Measurements from ENCODE around the gene CHST11.

DNA sequence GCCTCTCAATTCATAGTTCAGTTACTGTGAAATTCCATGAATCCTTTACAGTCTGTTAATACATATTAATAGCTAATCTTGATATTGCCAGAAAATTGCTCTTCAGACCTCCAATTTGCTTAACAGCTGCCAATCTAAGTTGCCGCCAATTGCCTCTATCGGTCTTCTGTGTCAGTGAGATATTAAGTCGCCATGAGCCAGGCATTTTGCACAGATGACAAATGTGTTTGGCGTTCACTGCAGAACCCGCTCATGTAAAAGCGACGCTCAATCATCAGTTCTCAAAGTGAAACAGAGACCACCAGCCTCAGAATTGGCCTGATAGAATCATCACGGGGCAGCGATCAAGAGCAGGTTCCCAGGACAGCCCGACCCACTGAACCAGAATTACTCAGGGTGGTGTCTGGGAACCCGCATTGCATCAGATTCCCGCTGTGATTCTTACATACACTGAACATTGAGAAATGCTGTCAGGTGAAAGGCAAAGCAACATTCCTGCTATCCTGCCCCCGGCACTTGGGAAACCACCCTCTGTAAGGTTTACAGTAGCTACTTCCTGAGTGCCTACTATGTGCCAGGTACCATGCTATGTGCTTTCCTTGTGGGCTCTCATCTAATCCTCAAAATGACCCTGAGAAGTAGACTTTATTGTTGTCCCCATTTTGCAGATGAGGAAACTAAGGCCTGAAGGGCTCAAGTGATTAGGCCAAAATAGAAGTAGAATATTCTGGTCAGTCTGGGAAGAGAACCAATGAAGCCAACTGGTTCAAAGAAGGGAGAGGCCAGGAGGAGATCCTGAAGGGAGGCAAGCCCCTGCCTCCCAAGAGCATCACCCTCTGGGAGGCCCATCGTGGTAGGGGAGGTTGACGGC lies 285.0 kb downstream of the CHST11 start:
- TF ChIP-seq ZNF274 (IDR thresholded peaks at IDR 0.05; ENCODE audit: low read depth, low read length) (no peak), YY1 (IDR thresholded peaks at IDR 0.05; ENCODE audit: insufficient read depth, insufficient read length) (no peak), SUZ12 (IDR thresholded peaks at IDR 0.05; ENCODE audit: extremely low read depth, insufficient read depth, insufficient read length) (no peak)

Measured in NT2/D1 (cell line).